ENCODE measurements around the gene HRC. TPM values are rescaled to one million over a fixed set of nuclear protein-coding genes. Genes with fewer than 3 reads are reported as not detected.

The HRC gene
- total and polyA plus RNA-seq, 2 of the 8 experiments (the other 6 are each of a cell fraction or from before 2014, with no cell fraction given) = 2.3 to 2.6 TPM

GRCh38 chr19:49116544-49116943, 38.7 kb downstream of the HRC start (continued):
- no peak for TF ChIP-seq HDAC2 (IDR thresholded peaks at IDR 0.05; ENCODE audit: borderline replicate concordance in 1 of 2, low read depth in 2 of 2, low read length in 2 of 2)

Measured in H1 (cell line).